Right lobe of liver (tissue), 6 donors: Measurements from ENCODE around the gene IGSF6. TPM values are rescaled to one million over a fixed set of nuclear protein-coding genes. Genes with fewer than 3 reads are reported as not detected.
"Not testable (repeated sequence)": the region's sequence is repeated elsewhere in the genome, so short reads cannot be mapped to it uniquely, and the experiment has no call there.

ENCODE experiments used
- ATAC-seq, 4 donors: fragments of 200-7000 bp; cut with Tn5 transposase; one replicate each; pipeline ENCODE4 v1.9.1; 2020; ENCODE audit warnings: mild to moderate bottlenecking in 4 of 4, moderate library complexity in 4 of 4
- DNase-seq, 3 donors: peaks; one replicate each; pipeline ENCODE4 v3.0.0-alpha.2; 2020
- H3K27ac ChIP-seq, 3 donors: fragments of 200-600 bp; one replicate each; pipeline ENCODE4 v1.8.0; 2022
- H3K27me3 ChIP-seq, 2 donors: fragments of 200-600 bp; one replicate each; pipeline ENCODE4 v1.8.0; 2022
- H3K36me3 ChIP-seq, 4 donors: fragments of 200-600 bp; sonication (generic) in 1 of 4; one replicate each; pipeline versions ENCODE4 v1.5.1 to v1.8.0; 2017 to 2022; ENCODE audit warnings: control low read depth in 1 of 4
- H3K4me1 ChIP-seq, 4 donors: fragments of 200-600 bp; sonication (generic) in 1 of 4; one replicate each; pipeline versions ENCODE4 v1.5.1 to v1.8.0; 2017 to 2022; ENCODE audit warnings: control low read depth in 1 of 4
- H3K4me3 ChIP-seq, 3 donors: fragments of 200-600 bp; one replicate each; pipeline ENCODE4 v1.8.0; 2022
- H3K9me3 ChIP-seq, 4 donors: fragments of 200-600 bp; sonication (generic) in 1 of 4; one replicate each; pipeline versions ENCODE4 v1.5.1 to v1.8.0; 2017 to 2022; ENCODE audit warnings: control low read depth in 1 of 4
- CTCF ChIP-seq, 4 donors: fragments of 200-600 bp in 3 of 4; fragments of 450-650 bp in 1 of 4; IDR thresholded peaks; one replicate each; pipeline versions ENCODE4 v1.5.1 to v1.8.0; 2016 to 2022; ENCODE audit warnings: antibody characterized with exemption in 4 of 4, mild to moderate bottlenecking in 2 of 4
- POLR2A ChIP-seq: fragments of 450-650 bp; IDR thresholded peaks from one replicate; pipeline ENCODE4 v1.6.1; 2017; ENCODE audit warnings: antibody characterized with exemption, mild to moderate bottlenecking
- WGBS: methylation state at CpG from one replicate; pipeline ENCODE4 v1.1.6; 2018; ENCODE audit warnings: low coverage, low lambda C conversion rate; ENCODE audit not compliant: insufficient coverage; ENCODE audit errors: missing lambda C conversion rate; 5-methylcytosine and 5-hydroxymethylcytosine counted together
- intact Hi-C, 2 donors: fragments of 100-400 bp; cut with DNase I; formaldehyde crosslinking; loops; one replicate each; pipeline versions ENCODE4 v1.11.2 to v1.14.1; 2022
- total RNA-seq, 6 experiments: library from RNA; depleted of rRNA in 2 of 6; stranded (reverse); fragments of >200 nt in 2 of 6; fragmentation: NEBNext Ultra II Directional in 3 of 6; extraction: Animal tissue kit (Norgen Biotek cat#: 25700) in 3 of 6; gene quantifications; one replicate each; pipeline versions ENCODE4 v1.1.0 to v1.2.4, GENCODE V29; 2016 to 2023
- donor health status: DM: no; HTN: yes; CAD: no.
- donor health status: DM: no; HTN: no; CAD: no.
- donor health status: DM: no; HTN: no; CAD: no.
- donor health status: DM: no; HTN: yes; CAD: no.
- donor health status: DM: no; HTN: yes; CAD: no.

Gene IGSF6
- total RNA-seq, 6 experiments from 2014 or later, result 1.9 to 20.5 (median 3.4) TPM

- TF ChIP-seq CTCF (IDR thresholded peaks at IDR 0.05) (no peak), POLR2A (no peak)
- H3K9me3 ChIP-seq, result no peaks in the 10 kb centered on the region
- H3K4me3 ChIP-seq, result no peak overlapping the region
- no peaks in the 10 kb centered on the region for H3K36me3 ChIP-seq
- DNase-seq (peak in 1 of 3 donors; percentile 25), ATAC-seq (no peak)
- no peaks in the 10 kb centered on the region for H3K27me3 ChIP-seq
- 91% methylated on average over 16 of the region's 37 CpGs for WGBS
- intact Hi-C loops, result loop anchor here (5.0 to 10.0 kb wide), 2 partner anchors 50 to 52 kb away; no protein-coding TSS in a partner anchor
- peaks cover 0 to 15% (median 0%) of the 10 kb centered on the region in 4 donors for H3K4me1 ChIP-seq
- H3K27ac ChIP-seq, result no peak overlapping the region
These were observed 15.1 kb downstream of the IGSF6 start for GRCh38 chr16:21637032-21637968.

- intact Hi-C loops, result loop anchor here (5.0 to 10.0 kb wide), 2 partner anchors 48 to 51 kb away; no protein-coding TSS in a partner anchor
- 100% methylated on average over 7 of the region's 9 CpGs for WGBS
- not testable (repeated sequence) for H3K9me3 ChIP-seq, DNase-seq, H3K4me3 ChIP-seq, H3K27ac ChIP-seq, ATAC-seq, H3K36me3 ChIP-seq, H3K27me3 ChIP-seq
- H3K4me1 ChIP-seq, result peaks cover 0 to 16% (median 0%) of the 10 kb centered on the region in 4 donors
These were observed 16.7 kb downstream of the IGSF6 start for GRCh38 chr16:21635694-21636093.

GRCh38 chr16:21634216-21634615 is 18.2 kb downstream of the IGSF6 start:
- TF ChIP-seq POLR2A (no peak), CTCF (IDR thresholded peaks at IDR 0.05) (no peak)
- ATAC-seq, result peak in 1 of 4 donors; percentile 46
- intact Hi-C loops, result loop anchor here in 1 of 2 donors (10.0 kb wide), 1 partner anchor 49 kb away; no protein-coding TSS in a partner anchor
- Histone ChIP-seq H3K36me3 (no peaks in the 10 kb centered on the region), H3K27me3 (no peaks in the 10 kb centered on the region), H3K4me3 (no peak overlapping the region), H3K27ac (peak overlapping the region in 1 of 3 donors; percentile 33), H3K4me1 (peaks cover 0 to 16% (median 0%) of the 10 kb centered on the region in 4 donors), H3K9me3 (no peaks in the 10 kb centered on the region)
- DNase-seq, result peak in 1 of 3 donors; percentile 29
- WGBS, result 21% methylated on average over 4 of the region's 5 CpGs

- 56% methylated on average over 5 of the region's 5 CpGs for WGBS
- H3K27ac ChIP-seq, result peak overlapping the region in 1 of 3 donors; percentile 18
- H3K36me3 ChIP-seq, H3K9me3 ChIP-seq, DNase-seq, ATAC-seq, H3K4me3 ChIP-seq, H3K27me3 ChIP-seq: not testable (repeated sequence)
- peaks cover 0 to 16% (median 0%) of the 10 kb centered on the region in 4 donors for H3K4me1 ChIP-seq
- intact Hi-C loops, result loop anchor here in 1 of 2 donors (10.0 kb wide), 1 partner anchor 47 kb away; no protein-coding TSS in a partner anchor
These were observed 20.3 kb downstream of the IGSF6 start for GRCh38 chr16:21631951-21632575.

- peaks cover 0 to 16% (median 0%) of the 10 kb centered on the region in 4 donors for H3K4me1 ChIP-seq
- intact Hi-C loops, result loop anchor here in 1 of 2 donors (10.0 kb wide), 1 partner anchor 47 kb away; no protein-coding TSS in a partner anchor
- H3K27ac ChIP-seq, H3K36me3 ChIP-seq, H3K4me3 ChIP-seq, ATAC-seq, H3K9me3 ChIP-seq, H3K27me3 ChIP-seq, DNase-seq: not testable (repeated sequence)
- WGBS, result 59% methylated on average over 7 of the region's 8 CpGs
These were observed 21.0 kb downstream of the IGSF6 start for GRCh38 chr16:21631376-21631775.

GRCh38 chr16:21630866-21631265 is 21.5 kb downstream of the IGSF6 start:
- not testable (repeated sequence) for ATAC-seq, H3K9me3 ChIP-seq, H3K27ac ChIP-seq, H3K27me3 ChIP-seq, H3K4me3 ChIP-seq, H3K36me3 ChIP-seq, DNase-seq
- intact Hi-C loops, result loop anchor here in 1 of 2 donors (10.0 kb wide), 1 partner anchor 46 kb away; no protein-coding TSS in a partner anchor
- WGBS, result 94% methylated on average over 6 of the region's 6 CpGs
- peaks cover 0 to 16% (median 0%) of the 10 kb centered on the region in 4 donors for H3K4me1 ChIP-seq

GRCh38 chr16:21629616-21630539 is 22.5 kb downstream of the IGSF6 start:
- H3K9me3 ChIP-seq, DNase-seq, H3K27ac ChIP-seq, H3K36me3 ChIP-seq, ATAC-seq, H3K27me3 ChIP-seq, H3K4me3 ChIP-seq: not testable (repeated sequence)
- intact Hi-C loops, result loop anchor here in 1 of 2 donors (10.0 kb wide), 1 partner anchor 45 kb away; no protein-coding TSS in a partner anchor
- WGBS, result 94% methylated on average over 6 of the region's 37 CpGs
- peaks cover 0 to 16% (median 0%) of the 10 kb centered on the region in 4 donors for H3K4me1 ChIP-seq
